GM12878 (cell line): ENCODE results near the gene S1PR3. TPM values are rescaled to one million over a fixed set of nuclear protein-coding genes. Genes with fewer than 3 reads are reported as not detected.

ENCODE experiments used
- ATAC-seq: fragments of 200-7000 bp; cut with Tn5 transposase; 3 replicates; pipeline ENCODE4 v1.9.1; 2020; ENCODE audit warnings: mild to moderate bottlenecking, moderate library complexity
- BruUV-seq: library from RNA; stranded (reverse); fragments of 400-500 nt; replicated peaks from 2 replicates; lab custom pipeline; 2021; lab: Mats Ljungman, UMichigan
- CTCF ChIA-PET: fragments of 300-600 bp; sonication (Branson Sonifier 250); formaldehyde crosslinking; extraction: SDS; loops from one replicate; lab custom pipeline; 2021; ENCODE audit warnings: inconsistent platforms; lab: Yijun Ruan, JAX
- POLR2A ChIA-PET: fragments of 350-600 bp; formaldehyde crosslinking; extraction: SDS; loops from one replicate; lab custom pipeline; 2021; ENCODE audit warnings: inconsistent platforms; lab: Charles Lee
- RAD21 ChIA-PET: fragments of 300-600 bp; sonication (Branson Sonifier 250); formaldehyde crosslinking; loops from one replicate; lab custom pipeline; 2023; ENCODE audit warnings: antibody characterized with exemption; ENCODE audit not compliant: unreplicated experiment; lab: Charles Lee
- SMC1A ChIA-PET: fragments of 300-600 bp; sonication (Branson Sonifier 250); formaldehyde crosslinking; loops from one replicate; lab custom pipeline; 2023; ENCODE audit not compliant: unreplicated experiment, uncharacterized antibody; lab: Charles Lee
- DNase-seq: peaks from one replicate; pipeline ENCODE4 v3.0.0-alpha.2; 2011; ENCODE audit warnings: low read depth, low spot score
- FAIRE-seq: peaks from 3 replicates; lab custom pipeline; 2011; peaks lifted over from hg19 to GRCh38; lab: Jason Lieb, UNC
- H2AFZ ChIP-seq: 2 replicates; pipeline ENCODE4 v1.6.0; 2011; ENCODE audit warnings: low read depth, low read length, control low read depth; ENCODE audit not compliant: control insufficient read depth
- H3K27ac ChIP-seq: 2 replicates; pipeline ENCODE4 v1.5.1; 2011; ENCODE audit warnings: control low read depth; ENCODE audit not compliant: control insufficient read depth, insufficient read depth
- H3K27me3 ChIP-seq, 2 experiments: replicated peaks in 1 of 2; 2 replicates each; pipeline versions ENCODE4 v1.6.0 to v1.6.1; 2011; ENCODE audit warnings: low read length in 1 of 2; ENCODE audit not compliant: control insufficient read depth in 2 of 2, insufficient read depth in 2 of 2
- H3K36me3 ChIP-seq, 2 experiments: 2 replicates each; pipeline ENCODE4 v1.5.1; 2011; ENCODE audit warnings: low read length in 1 of 2; ENCODE audit not compliant: control insufficient read depth in 2 of 2, insufficient read depth in 2 of 2
- H3K4me1 ChIP-seq: 2 replicates; pipeline ENCODE4 v1.6.1; 2011; ENCODE audit warnings: mild to moderate bottlenecking, low read length, moderate library complexity, mixed read lengths; ENCODE audit not compliant: control insufficient read depth, insufficient read depth
- H3K4me2 ChIP-seq: 2 replicates; pipeline ENCODE4 v1.6.0; 2011; ENCODE audit warnings: control low read depth; ENCODE audit not compliant: control insufficient read depth, insufficient read depth
- H3K4me3 ChIP-seq: fragments of 200-600 bp; sonication (generic); 2 replicates; pipeline ENCODE4 v1.5.1; 2016
- H3K79me2 ChIP-seq: 2 replicates; pipeline ENCODE4 v1.6.0; 2011; ENCODE audit warnings: low read length; ENCODE audit not compliant: control insufficient read depth, insufficient read depth
- H3K9ac ChIP-seq: 2 replicates; pipeline ENCODE4 v1.8.0; 2011; ENCODE audit warnings: low read length, control low read depth, mixed read lengths; ENCODE audit not compliant: control insufficient read depth, insufficient read depth
- H3K9me3 ChIP-seq: replicated peaks from 3 replicates; pipeline ENCODE4 v1.5.1; 2011; ENCODE audit warnings: mild to moderate bottlenecking, low read length; ENCODE audit not compliant: control insufficient read depth, insufficient read depth
- H4K20me1 ChIP-seq: 2 replicates; pipeline ENCODE4 v1.6.0; 2011; ENCODE audit not compliant: control insufficient read depth, insufficient read depth
- ASH2L ChIP-seq: fragments of 300-600, 200-600 bp; sonication (generic); IDR thresholded peaks from 2 replicates; pipeline ENCODE4 v1.6.1; 2017; ENCODE audit warnings: low read depth, mild to moderate bottlenecking, borderline replicate concordance
- CHD2 ChIP-seq: IDR thresholded peaks from 2 replicates; pipeline ENCODE4 v1.6.1; 2011; ENCODE audit warnings: low read depth, low read length, improper control_type of control experiment, borderline replicate concordance
- HCFC1 ChIP-seq: fragments of 150-350 bp; IDR thresholded peaks from 2 replicates; pipeline ENCODE4 v1.6.1; 2014; ENCODE audit warnings: low read length
- HDAC6 ChIP-seq: fragments of 200-600 bp; sonication (generic); IDR thresholded peaks from one replicate; pipeline ENCODE4 v1.8.0; 2017; ENCODE audit warnings: antibody characterized with exemption; ENCODE audit not compliant: unreplicated experiment
- KDM1A ChIP-seq: fragments of 200-600 bp; sonication (generic); IDR thresholded peaks from 2 replicates; pipeline ENCODE4 v1.6.1; 2016; ENCODE audit warnings: borderline replicate concordance
- MYC ChIP-seq: IDR thresholded peaks from 2 replicates; pipeline ENCODE4 v1.6.1; 2011; ENCODE audit warnings: mild to moderate bottlenecking, low read length, moderate library complexity, inconsistent platforms; ENCODE audit not compliant: insufficient read depth, insufficient replicate concordance, insufficient read length, severe bottlenecking
- NFIC ChIP-seq: IDR thresholded peaks from 2 replicates; pipeline ENCODE4 v1.6.1; 2012; ENCODE audit warnings: low read depth, mild to moderate bottlenecking, inconsistent platforms, low read length, moderate library complexity
- NFXL1 ChIP-seq: fragments of 450-650 bp; IDR thresholded peaks from 2 replicates; pipeline ENCODE4 v1.6.1; 2017; ENCODE audit warnings: antibody characterized with exemption, mild to moderate bottlenecking, borderline replicate concordance
- NR2C1 ChIP-seq: fragments of 450-650 bp; IDR thresholded peaks from 2 replicates; pipeline ENCODE4 v1.6.1; 2017; ENCODE audit warnings: antibody characterized with exemption, mild to moderate bottlenecking, moderate library complexity
- POLR2AphosphoS5 ChIP-seq: IDR thresholded peaks from 2 replicates; pipeline ENCODE4 v1.6.1; 2011; ENCODE audit warnings: mild to moderate bottlenecking, low read length, inconsistent platforms
- PRDM15 ChIP-seq: fragments of 450-650 bp; formaldehyde crosslinking; IDR thresholded peaks from 2 replicates; pipeline ENCODE4 v1.4.0; 2020; ENCODE audit warnings: mild to moderate bottlenecking, moderate library complexity
- SIX5 ChIP-seq: IDR thresholded peaks from 2 replicates; pipeline ENCODE4 v1.6.1; 2011; ENCODE audit warnings: mild to moderate bottlenecking, low read depth, low read length, moderate library complexity; ENCODE audit not compliant: severe bottlenecking
- STAT3 ChIP-seq: IDR thresholded peaks from 2 replicates; pipeline ENCODE4 v1.6.1; 2011; ENCODE audit warnings: low read depth, low read length, improper control_type of control experiment
- ZBTB4 ChIP-seq: fragments of 450-650 bp; formaldehyde crosslinking; IDR thresholded peaks from 2 replicates; pipeline ENCODE4 v1.4.0; 2022; ENCODE audit warnings: mild to moderate bottlenecking, moderate library complexity
- ZNF687 ChIP-seq: fragments of 450-650 bp; IDR thresholded peaks from 2 replicates; pipeline ENCODE4 v1.6.1; 2017; ENCODE audit warnings: mild to moderate bottlenecking, moderate library complexity
- in situ Hi-C: fragments of 300-500 bp; cut with MboI; formaldehyde crosslinking; loops from 9 replicates; pipeline ENCODE4 v1.14.3; 2018; ENCODE audit warnings: mixed read lengths
- intact Hi-C: fragments of 100-400 bp; cut with micrococcal nuclease; formaldehyde crosslinking; loops from one replicate; pipeline ENCODE4 v1.14.2; 2022; ENCODE audit not compliant: unreplicated experiment
- polyA plus RNA-seq, 11 experiments: library from polyadenylated mRNA; depleted of rRNA in 4 of 11; unstranded in 6 of 11; stranded (reverse) in 5 of 11; fragments of >200 nt; fragmentation: Nextera tagmentation in 4 of 11; fragmentation: Illumina TruSeq in 1 of 11; extraction: Ambion mirVana in 4 of 11; extraction: Trizol in 1 of 11; gene quantifications; 1 replicate in 1 of 11; 2 replicates in 10 of 11; pipeline versions ENCODE4 v1.2.1 to v1.2.3, GENCODE V29; 2011 to 2016; ENCODE audit warnings: inconsistent platforms in 2 of 11, missing spikeins in 2 of 11, low read depth in 1 of 11
- total RNA-seq, 4 experiments: library from RNA; depleted of rRNA in 3 of 4; stranded (reverse); fragments of >200 nt in 3 of 4; fragmentation: Illumina TruSeq in 1 of 4; extraction: Trizol in 1 of 4; gene quantifications; 2 replicates each; pipeline versions ENCODE4 v1.2.1 to v1.2.3, GENCODE V29; 2013 to 2021

S1PR3 gene
- total and polyA plus RNA-seq, 10 of the 15 experiments (the other 5 are each of a cell fraction or from before 2014, with no cell fraction given) = 0.01 to 0.18 (median 0.01) TPM; not detected in 7

- no peaks in the 10 kb centered on the region for H3K36me3 ChIP-seq
- no peaks in the 10 kb centered on the region for H3K9me3 ChIP-seq
- no peak overlapping the region for H3K4me2 ChIP-seq
- no peak overlapping the region for H3K27ac ChIP-seq
- no peak for DNase-seq
- no TSS peak for BruUV-seq
- no peaks in the 10 kb centered on the region for H3K27me3 ChIP-seq
- no peak for FAIRE-seq
- ChIA-PET RAD21 (no interaction called here), SMC1A (no interaction called here), POLR2A (no interaction called here), CTCF (no interaction called here)
- in situ Hi-C loops = no loop called here
- no peak for ATAC-seq
- no peak overlapping the region for H3K4me3 ChIP-seq
- no peaks in the 10 kb centered on the region for H4K20me1 ChIP-seq
- no peaks in the 10 kb centered on the region for H3K4me1 ChIP-seq
- no peaks in the 10 kb centered on the region for H3K79me2 ChIP-seq
- intact Hi-C loops = no loop called here
- H2AFZ ChIP-seq = no peak overlapping the region
- no peak overlapping the region for H3K9ac ChIP-seq
- TF ChIP-seq KDM1A = no peak
- TF ChIP-seq HDAC6 = no peak
- no peak for TF ChIP-seq STAT3
- TF ChIP-seq ZNF687 = no peak
- no peak for TF ChIP-seq NFIC
- TF ChIP-seq HCFC1 = no peak
- no peak for TF ChIP-seq ZBTB4
- no peak for TF ChIP-seq POLR2AphosphoS5
- no peak for TF ChIP-seq MYC
- TF ChIP-seq PRDM15 (CRISPR knock-in tag) = no peak
- no peak for TF ChIP-seq CHD2
- TF ChIP-seq SIX5 = no peak
- TF ChIP-seq NFXL1 = no peak
- no peak for TF ChIP-seq NR2C1
- TF ChIP-seq ASH2L = no peak
Observed at GRCh38 chr9:89029788-89030187, 38.5 kb downstream of the S1PR3 start.
